GM12891 (cell line): ENCODE data around the gene STMN3.

ENCODE experiments used
- DNase-seq: peaks from one replicate; pipeline ENCODE4 v3.0.0; 2011; ENCODE audit warnings: low spot score; ENCODE audit not compliant: insufficient read length
- FAIRE-seq: peaks from 2 replicates; lab custom pipeline; 2011; peaks lifted over from hg19 to GRCh38; lab: Jason Lieb, UNC
- PAX5 ChIP-seq: IDR thresholded peaks from 2 replicates; pipeline ENCODE4 v1.6.1; 2011; ENCODE audit warnings: low read length, moderate library complexity, mild to moderate bottlenecking; ENCODE audit not compliant: insufficient read depth, severe bottlenecking
- POLR2A ChIP-seq: IDR thresholded peaks from 2 replicates; pipeline ENCODE4 v1.6.1; 2011; ENCODE audit warnings: low read depth, low read length, control low read depth
- POLR2AphosphoS5 ChIP-seq: IDR thresholded peaks from 2 replicates; pipeline ENCODE4 v1.6.1; 2011; ENCODE audit warnings: low read depth, low read length, control low read depth
- POU2F2 ChIP-seq: IDR thresholded peaks from 2 replicates; pipeline ENCODE4 v1.6.1; 2011; ENCODE audit warnings: low read depth, mild to moderate bottlenecking, control low read depth, low read length, moderate library complexity
- SPI1 ChIP-seq: IDR thresholded peaks from 2 replicates; pipeline ENCODE4 v1.6.1; 2011; ENCODE audit warnings: low read depth, low read length, control low read depth
- TAF1 ChIP-seq: IDR thresholded peaks from 2 replicates; pipeline ENCODE4 v1.6.1; 2011; ENCODE audit warnings: low read depth, low read length, control low read depth

Gene STMN3

GRCh38 chr20:63597651-63598478, 55.4 kb downstream of the STMN3 start:
- DNase-seq (no peak), FAIRE-seq (no peak)
- no peak for TF ChIP-seq SPI1
- TF ChIP-seq POU2F2 = no peak
- TF ChIP-seq TAF1 = no peak
- TF ChIP-seq POLR2A = no peak
- TF ChIP-seq PAX5 = no peak
- TF ChIP-seq POLR2AphosphoS5 = no peak

- no peak for TF ChIP-seq POLR2AphosphoS5
- no peak for TF ChIP-seq SPI1
- TF ChIP-seq POU2F2 = no peak
- no peak for TF ChIP-seq TAF1
- no peak for TF ChIP-seq POLR2A
- DNase-seq (no peak), FAIRE-seq (no peak)
These were observed 56.8 kb downstream of the STMN3 start for GRCh38 chr20:63596423-63596822.

- DNase-seq (no peak), FAIRE-seq (no peak)
- TF ChIP-seq POLR2AphosphoS5 (no peak), TAF1 (no peak), POLR2A (no peak), SPI1 (no peak), POU2F2 (no peak), PAX5 (no peak)
These were observed 57.7 kb downstream of the STMN3 start for GRCh38 chr20:63595416-63596127.

GRCh38 chr20:63594043-63594561, 59.1 kb downstream of the STMN3 start:
- DNase-seq (no peak), FAIRE-seq (no peak)
- no peak for TF ChIP-seq TAF1
- TF ChIP-seq POLR2A = no peak
- TF ChIP-seq PAX5 = no peak
- no peak for TF ChIP-seq POLR2AphosphoS5
- TF ChIP-seq SPI1 = no peak
- TF ChIP-seq POU2F2 = no peak

GRCh38 chr20:63592661-63593060, 60.6 kb downstream of the STMN3 start:
- TF ChIP-seq PAX5 = no peak
- no peak for TF ChIP-seq SPI1
- no peak for TF ChIP-seq TAF1
- TF ChIP-seq POLR2AphosphoS5 = no peak
- FAIRE-seq (no peak), DNase-seq (no peak)

GRCh38 chr20:63591786-63592355, 61.4 kb downstream of the STMN3 start:
- TF ChIP-seq POLR2AphosphoS5 = no peak
- TF ChIP-seq PAX5 = no peak
- TF ChIP-seq TAF1 = no peak
- no peak for TF ChIP-seq POLR2A
- TF ChIP-seq POU2F2 = no peak
- TF ChIP-seq SPI1 = no peak
- no peak for DNase-seq
- FAIRE-seq = no peak

GRCh38 chr20:63591147-63591533, 62.1 kb downstream of the STMN3 start:
- DNase-seq (no peak), FAIRE-seq (peak; percentile 13)
- TF ChIP-seq PAX5 (no peak), TAF1 (no peak), SPI1 (no peak), POLR2AphosphoS5 (no peak)

GRCh38 chr20:63590218-63591146, 62.7 kb downstream of the STMN3 start:
- DNase-seq (no peak), FAIRE-seq (no peak)
- TF ChIP-seq POU2F2 = no peak
- no peak for TF ChIP-seq PAX5
- no peak for TF ChIP-seq TAF1
- TF ChIP-seq POLR2A = no peak
- no peak for TF ChIP-seq POLR2AphosphoS5
- TF ChIP-seq SPI1 = no peak
